Thyroid gland (tissue), 4 donors: ENCODE data around the gene UFL1. TPM values are rescaled to one million over a fixed set of nuclear protein-coding genes. Genes with fewer than 3 reads are reported as not detected.

ENCODE experiments used
- DNase-seq, 2 donors: peaks; one replicate each; pipeline ENCODE4 v3.0.0-alpha.2; 2019
- H3K27ac ChIP-seq, 3 donors: fragments of 200-600 bp; sonication (generic); 1 replicate in 2 of 3; 2 replicates in 1 of 3; pipeline ENCODE4 v1.5.1; 2016 to 2019; ENCODE audit warnings: mild to moderate bottlenecking in 1 of 3, moderate library complexity in 1 of 3
- H3K27me3 ChIP-seq: fragments of 200-600 bp; sonication (generic); one replicate; pipeline ENCODE4 v1.5.1; 2019
- H3K36me3 ChIP-seq, 2 donors: fragments of 200-600 bp; sonication (generic); one replicate each; pipeline ENCODE4 v1.5.1; 2016 to 2019
- H3K4me1 ChIP-seq, 2 donors: fragments of 200-600 bp; sonication (generic); one replicate each; pipeline ENCODE4 v1.5.1; 2017 to 2019
- H3K4me3 ChIP-seq, 3 donors: fragments of 200-600 bp; sonication (generic); replicated peaks in 1 of 3; 1 replicate in 2 of 3; 2 replicates in 1 of 3; pipeline ENCODE4 v1.5.1; 2016; ENCODE audit warnings: mild to moderate bottlenecking in 1 of 3
- H3K9me3 ChIP-seq: fragments of 200-600 bp; sonication (generic); one replicate; pipeline ENCODE4 v1.5.1; 2017
- CTCF ChIP-seq, 6 experiments: fragments of 200-600 bp in 3 of 6; fragments of 450-650 bp in 3 of 6; sonication (generic) in 3 of 6; IDR thresholded peaks; one replicate each; pipeline ENCODE4 v1.5.1; 2016 to 2019; ENCODE audit warnings: antibody characterized with exemption in 6 of 6, mild to moderate bottlenecking in 2 of 6, inconsistent platforms in 1 of 6, moderate library complexity in 1 of 6
- POLR2A ChIP-seq, 2 donors: fragments of 450-650 bp; IDR thresholded peaks; one replicate each; pipeline ENCODE4 v1.6.1; 2017; ENCODE audit warnings: antibody characterized with exemption in 2 of 2, mild to moderate bottlenecking in 2 of 2, moderate library complexity in 1 of 2
- WGBS, 2 donors: methylation state at CpG; one replicate each; pipeline ENCODE4 v1.1.5; 2017; 5-methylcytosine and 5-hydroxymethylcytosine counted together
- intact Hi-C: fragments of 100-400 bp; cut with DNase I; formaldehyde crosslinking; loops from one replicate; pipeline ENCODE4 v1.15.1; 2023
- total RNA-seq, 4 donors: library from RNA; depleted of rRNA; stranded (reverse); fragments of >200 nt; gene quantifications; one replicate each; pipeline ENCODE4 v1.2.3, GENCODE V29; 2016

The UFL1 gene
- total RNA-seq, 4 donors from 2014 or later: 31.2 to 40.2 (median 37.4) TPM

GRCh38 chr6:96582436-96582835 lies 60.8 kb downstream of the UFL1 start:
- no peak for DNase-seq
- no peaks in the 10 kb centered on the region for H3K36me3 ChIP-seq
- H3K27ac ChIP-seq: no peak overlapping the region
- no peak overlapping the region for H3K4me3 ChIP-seq
- intact Hi-C loops: no loop called here
- H3K27me3 ChIP-seq: no peaks in the 10 kb centered on the region
- H3K4me1 ChIP-seq: no peaks in the 10 kb centered on the region
- no peaks in the 10 kb centered on the region for H3K9me3 ChIP-seq
- 65 to 72% methylated on average over 1 of the region's 1 CpG for WGBS, 2 donors
- TF ChIP-seq POLR2A (IDR thresholded peaks at IDR 0.05) (no peak), CTCF (IDR thresholded peaks at IDR 0.05) (no peak)

GRCh38 chr6:96604420-96604819 lies 82.8 kb downstream of the UFL1 start:
- Histone ChIP-seq H3K36me3 (no peaks in the 10 kb centered on the region), H3K4me3 (no peak overlapping the region), H3K4me1 (no peaks in the 10 kb centered on the region), H3K9me3 (no peaks in the 10 kb centered on the region), H3K27ac (no peak overlapping the region), H3K27me3 (no peaks in the 10 kb centered on the region)
- TF ChIP-seq POLR2A (IDR thresholded peaks at IDR 0.05) (no peak), CTCF (IDR thresholded peaks at IDR 0.05) (no peak)
- intact Hi-C loops: no loop called here
- DNase-seq: no peak
- WGBS, 2 donors: 25 to 49% methylated on average over 2 of the region's 2 CpGs

Other genes with a start within 250 kb of the UFL1 start
- 10 to 100 TPM in 3 of 4 donors, 1 to 10 TPM in 1; 8.1 to 19.5 (median 12.4) TPM for gene FHL5, start 41.3 kb downstream of the UFL1 start, total RNA-seq